ENCODE results near the gene POLR2M.

POLR2M gene

DNA sequence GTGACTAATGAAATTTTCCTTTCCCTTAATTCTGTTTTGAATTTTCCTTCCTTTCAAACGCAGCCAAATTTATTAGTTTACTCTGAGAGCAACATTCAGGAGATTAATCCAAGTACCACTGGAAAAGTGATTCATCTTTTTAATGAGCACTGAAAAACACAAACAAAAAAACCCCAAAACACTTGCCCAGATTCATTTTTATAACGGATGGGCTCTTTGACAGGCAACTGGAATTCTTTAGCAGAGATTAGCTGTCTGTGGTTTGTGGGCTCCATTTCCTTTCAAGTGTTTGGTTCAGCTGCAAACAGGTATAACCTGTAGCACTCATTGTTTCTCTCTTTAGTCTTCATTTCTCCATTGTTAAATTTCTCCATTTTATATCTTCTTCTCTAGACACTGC, 3.1 kb upstream of the POLR2M start:
- H3K4me3 ChIP-seq (replicated peaks; ENCODE audit: low read depth, low read length), result no peak overlapping the region
- no peaks in the 10 kb centered on the region for H3K36me3 ChIP-seq (ENCODE audit: control insufficient read depth, insufficient read depth, low read length)
- DNase-seq (ENCODE audit: extremely low read depth, insufficient read length), result no peak
- TF ChIP-seq, protein P1, sequence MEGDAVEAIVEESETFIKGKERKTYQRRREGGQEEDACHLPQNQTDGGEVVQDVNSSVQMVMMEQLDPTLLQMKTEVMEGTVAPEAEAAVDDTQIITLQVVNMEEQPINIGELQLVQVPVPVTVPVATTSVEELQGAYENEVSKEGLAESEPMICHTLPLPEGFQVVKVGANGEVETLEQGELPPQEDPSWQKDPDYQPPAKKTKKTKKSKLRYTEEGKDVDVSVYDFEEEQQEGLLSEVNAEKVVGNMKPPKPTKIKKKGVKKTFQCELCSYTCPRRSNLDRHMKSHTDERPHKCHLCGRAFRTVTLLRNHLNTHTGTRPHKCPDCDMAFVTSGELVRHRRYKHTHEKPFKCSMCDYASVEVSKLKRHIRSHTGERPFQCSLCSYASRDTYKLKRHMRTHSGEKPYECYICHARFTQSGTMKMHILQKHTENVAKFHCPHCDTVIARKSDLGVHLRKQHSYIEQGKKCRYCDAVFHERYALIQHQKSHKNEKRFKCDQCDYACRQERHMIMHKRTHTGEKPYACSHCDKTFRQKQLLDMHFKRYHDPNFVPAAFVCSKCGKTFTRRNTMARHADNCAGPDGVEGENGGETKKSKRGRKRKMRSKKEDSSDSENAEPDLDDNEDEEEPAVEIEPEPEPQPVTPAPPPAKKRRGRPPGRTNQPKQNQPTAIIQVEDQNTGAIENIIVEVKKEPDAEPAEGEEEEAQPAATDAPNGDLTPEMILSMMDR (IDR thresholded peaks at IDR 0.05; ENCODE audit: insufficient read depth, low read length, poor library complexity, severe bottlenecking), result no peak
- H3K27me3 ChIP-seq (replicated peaks; ENCODE audit: control insufficient read depth, insufficient read depth, low read length), result no peaks in the 10 kb centered on the region

DNA sequence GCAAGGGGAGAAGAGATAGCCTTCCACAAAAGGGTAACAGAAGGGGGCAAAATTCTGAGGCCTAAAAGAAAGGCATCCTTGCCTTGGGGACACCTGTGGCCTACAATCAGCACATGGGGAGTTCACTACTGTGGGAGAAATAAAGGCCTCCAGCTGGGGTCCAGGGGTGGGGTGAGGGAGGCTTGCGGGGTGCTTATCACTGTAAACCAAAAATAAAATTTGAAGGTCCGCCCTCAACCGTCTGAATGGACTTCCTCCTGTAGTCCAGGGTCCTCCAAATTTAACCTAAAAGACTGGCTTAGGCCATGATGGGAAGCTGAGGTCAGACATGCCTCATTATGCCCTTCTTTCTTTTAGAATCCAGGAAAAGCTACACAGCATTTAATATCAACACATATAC, 2.1 kb upstream of the POLR2M start:
- Histone ChIP-seq H3K4me3 (replicated peaks; ENCODE audit: low read depth, low read length) (no peak overlapping the region), H3K27me3 (replicated peaks; ENCODE audit: control insufficient read depth, insufficient read depth, low read length) (no peaks in the 10 kb centered on the region), H3K36me3 (ENCODE audit: control insufficient read depth, insufficient read depth, low read length) (no peaks in the 10 kb centered on the region)
- no peak for DNase-seq (ENCODE audit: extremely low read depth, insufficient read length)
- TF ChIP-seq, protein P1 (IDR thresholded peaks at IDR 0.05; ENCODE audit: insufficient read depth, low read length, poor library complexity, severe bottlenecking), result no peak

DNA sequence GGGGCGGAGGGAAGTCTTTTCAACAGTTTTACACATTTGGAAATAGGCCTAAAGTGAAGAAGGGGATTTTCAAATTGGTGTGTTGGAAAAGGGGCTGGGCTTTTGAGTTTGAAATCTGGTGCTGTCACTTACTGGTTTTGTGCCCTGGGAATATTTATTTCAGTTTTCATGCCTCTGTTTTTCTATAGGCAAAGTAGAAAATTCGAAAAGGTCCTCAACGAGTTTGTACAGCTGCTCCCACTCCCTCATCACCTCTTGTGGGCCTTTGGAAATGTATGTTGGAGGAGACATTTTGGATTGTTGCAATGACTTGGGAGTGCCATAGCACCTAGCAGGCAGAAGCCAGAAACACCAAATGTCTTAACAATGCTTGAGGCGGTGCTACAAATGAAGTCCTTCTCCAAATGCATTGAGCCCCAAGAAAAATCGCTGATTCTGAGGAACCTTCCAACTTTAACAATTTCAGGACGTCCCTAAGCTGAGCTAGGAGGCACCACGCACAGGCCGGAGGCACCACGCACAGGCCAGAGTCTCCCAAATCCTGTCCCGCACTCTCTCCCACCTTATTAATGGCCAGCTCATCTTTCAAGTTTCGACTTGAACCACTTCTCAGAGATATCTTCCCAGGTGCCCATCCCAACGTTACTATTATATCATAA, 639 bp upstream of the POLR2M start:
- TF ChIP-seq, protein P1 (IDR thresholded peaks at IDR 0.05; ENCODE audit: insufficient read depth, low read length, poor library complexity, severe bottlenecking), result no peak
- DNase-seq (ENCODE audit: extremely low read depth, insufficient read length), result no peak
- Histone ChIP-seq H3K36me3 (ENCODE audit: control insufficient read depth, insufficient read depth, low read length) (peaks cover 4% of the 10 kb centered on the region), H3K27me3 (replicated peaks; ENCODE audit: control insufficient read depth, insufficient read depth, low read length) (no peaks in the 10 kb centered on the region), H3K4me3 (replicated peaks; ENCODE audit: low read depth, low read length) (peak overlapping the region; percentile 91)

DNA sequence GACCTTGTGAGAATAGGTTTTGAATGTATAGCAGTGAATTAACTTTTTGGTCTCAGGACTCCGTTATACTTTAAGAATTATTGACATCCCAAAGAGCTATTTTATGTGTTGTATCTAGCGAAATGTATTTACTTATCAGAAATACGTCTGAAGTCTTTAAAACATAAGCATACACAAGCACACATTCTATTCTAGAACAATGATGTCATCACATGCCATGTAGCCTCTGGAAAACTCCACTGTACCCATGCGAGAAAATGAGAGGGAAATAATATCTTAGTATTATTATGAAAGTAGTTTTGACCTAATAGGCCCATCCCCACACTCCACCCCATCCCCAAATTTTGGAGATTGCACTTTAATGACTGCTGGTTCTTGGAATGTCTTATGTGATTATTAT, 1.5 kb downstream of the POLR2M start:
- H3K4me3 ChIP-seq (replicated peaks; ENCODE audit: low read depth, low read length), result peak overlapping the region; percentile 91
- DNase-seq (ENCODE audit: extremely low read depth, insufficient read length), result no peak
- no peaks in the 10 kb centered on the region for H3K27me3 ChIP-seq (replicated peaks; ENCODE audit: control insufficient read depth, insufficient read depth, low read length)
- TF ChIP-seq, protein P1 (IDR thresholded peaks at IDR 0.05; ENCODE audit: insufficient read depth, low read length, poor library complexity, severe bottlenecking), result no peak
- H3K36me3 ChIP-seq (ENCODE audit: control insufficient read depth, insufficient read depth, low read length), result peaks cover 10% of the 10 kb centered on the region

DNA sequence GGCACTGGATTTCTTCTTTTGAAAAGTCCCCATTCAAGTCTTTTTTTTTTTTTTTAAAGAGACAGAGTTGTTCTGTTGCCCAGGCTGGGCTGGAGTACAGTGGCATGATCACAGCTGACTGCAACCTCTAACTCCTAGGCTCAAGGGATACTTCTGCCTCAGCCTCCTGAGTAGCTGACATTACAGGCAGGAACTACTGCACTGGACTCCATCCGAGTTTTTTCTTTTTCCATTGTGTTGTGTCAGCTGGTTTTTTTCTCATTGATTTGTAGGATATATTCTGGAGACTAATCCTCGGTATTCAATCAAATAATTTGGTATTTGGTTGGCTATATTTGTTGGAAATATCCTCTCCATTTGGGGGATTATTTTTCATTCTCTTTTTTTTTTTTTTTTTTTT, 11.8 kb downstream of the POLR2M start:
- no peak overlapping the region for H3K4me3 ChIP-seq (replicated peaks; ENCODE audit: low read depth, low read length)
- TF ChIP-seq, protein P1 (IDR thresholded peaks at IDR 0.05; ENCODE audit: insufficient read depth, low read length, poor library complexity, severe bottlenecking), result no peak
- no peak for DNase-seq (ENCODE audit: extremely low read depth, insufficient read length)
- H3K27me3 ChIP-seq (replicated peaks; ENCODE audit: control insufficient read depth, insufficient read depth, low read length), result no peaks in the 10 kb centered on the region
- peaks cover 3% of the 10 kb centered on the region for H3K36me3 ChIP-seq (ENCODE audit: control insufficient read depth, insufficient read depth, low read length)

DNA sequence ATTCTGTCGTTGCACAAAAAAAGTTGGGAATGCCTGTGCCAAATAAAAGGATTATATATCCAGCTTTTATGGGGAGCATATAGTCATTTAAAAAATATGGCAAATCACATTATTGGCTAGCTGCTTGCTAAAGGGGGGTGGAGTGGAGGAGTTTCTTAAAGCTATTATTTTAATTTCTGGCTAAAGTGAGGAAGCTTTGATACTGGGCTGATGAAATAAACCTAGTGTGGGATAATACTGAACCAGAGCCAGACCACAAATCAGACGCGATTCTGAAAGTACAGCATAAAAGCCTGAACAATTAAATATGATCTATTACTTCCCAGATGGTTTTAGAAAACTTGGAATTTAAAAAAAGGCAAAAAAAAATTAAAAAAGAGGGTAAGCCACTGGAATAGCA, 14.4 kb downstream of the POLR2M start:
- TF ChIP-seq, protein P1 (IDR thresholded peaks at IDR 0.05; ENCODE audit: insufficient read depth, low read length, poor library complexity, severe bottlenecking), result no peak
- Histone ChIP-seq H3K4me3 (replicated peaks; ENCODE audit: low read depth, low read length) (no peak overlapping the region), H3K27me3 (replicated peaks; ENCODE audit: control insufficient read depth, insufficient read depth, low read length) (no peaks in the 10 kb centered on the region), H3K36me3 (ENCODE audit: control insufficient read depth, insufficient read depth, low read length) (peaks cover 1% of the 10 kb centered on the region; the same call in 1 of the 2 replicates)
- DNase-seq (ENCODE audit: extremely low read depth, insufficient read length), result no peak

All from GM06990 (cell line).